ENCODE data around the gene PDC. TPM values are rescaled to one million over a fixed set of nuclear protein-coding genes. Genes with fewer than 3 reads are reported as not detected.

PDC gene
- 0.43 TPM in 1 of 2 replicates, not detected in the other for total RNA-seq

DNA sequence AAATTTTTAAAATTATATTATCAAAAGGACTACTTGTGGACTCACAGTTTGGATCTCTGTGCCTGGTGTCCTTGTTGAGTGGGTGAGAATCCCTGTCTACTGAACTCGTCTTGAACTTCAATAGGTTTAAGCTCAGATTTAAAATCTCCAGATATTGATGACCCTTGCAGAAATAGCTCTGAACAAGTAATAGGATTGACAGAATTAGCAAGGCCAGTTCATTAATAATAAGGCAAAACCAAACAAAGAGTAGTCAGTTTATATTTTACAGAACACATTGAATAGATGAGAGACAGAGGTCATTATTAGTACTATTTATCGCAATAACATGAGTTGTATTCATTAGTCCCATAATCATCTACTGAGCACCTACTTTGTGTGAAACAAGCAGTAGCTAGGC is at the start of gene PDC:
PDC (minus strand) TSS at position 101 of the 400 bp plus-strand sequence. CDS start 11,655 bp downstream, outside the sequence.
- DNase-seq (ENCODE audit: low read depth): no peak
- no peak within 1 kb of the TSS for H3K4me3 ChIP-seq (ENCODE audit: low read depth, low read length)
- TF ChIP-seq, protein P1, sequence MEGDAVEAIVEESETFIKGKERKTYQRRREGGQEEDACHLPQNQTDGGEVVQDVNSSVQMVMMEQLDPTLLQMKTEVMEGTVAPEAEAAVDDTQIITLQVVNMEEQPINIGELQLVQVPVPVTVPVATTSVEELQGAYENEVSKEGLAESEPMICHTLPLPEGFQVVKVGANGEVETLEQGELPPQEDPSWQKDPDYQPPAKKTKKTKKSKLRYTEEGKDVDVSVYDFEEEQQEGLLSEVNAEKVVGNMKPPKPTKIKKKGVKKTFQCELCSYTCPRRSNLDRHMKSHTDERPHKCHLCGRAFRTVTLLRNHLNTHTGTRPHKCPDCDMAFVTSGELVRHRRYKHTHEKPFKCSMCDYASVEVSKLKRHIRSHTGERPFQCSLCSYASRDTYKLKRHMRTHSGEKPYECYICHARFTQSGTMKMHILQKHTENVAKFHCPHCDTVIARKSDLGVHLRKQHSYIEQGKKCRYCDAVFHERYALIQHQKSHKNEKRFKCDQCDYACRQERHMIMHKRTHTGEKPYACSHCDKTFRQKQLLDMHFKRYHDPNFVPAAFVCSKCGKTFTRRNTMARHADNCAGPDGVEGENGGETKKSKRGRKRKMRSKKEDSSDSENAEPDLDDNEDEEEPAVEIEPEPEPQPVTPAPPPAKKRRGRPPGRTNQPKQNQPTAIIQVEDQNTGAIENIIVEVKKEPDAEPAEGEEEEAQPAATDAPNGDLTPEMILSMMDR (IDR thresholded peaks at IDR 0.05; ENCODE audit: insufficient read depth, low read depth, low read length): no peak

DNA sequence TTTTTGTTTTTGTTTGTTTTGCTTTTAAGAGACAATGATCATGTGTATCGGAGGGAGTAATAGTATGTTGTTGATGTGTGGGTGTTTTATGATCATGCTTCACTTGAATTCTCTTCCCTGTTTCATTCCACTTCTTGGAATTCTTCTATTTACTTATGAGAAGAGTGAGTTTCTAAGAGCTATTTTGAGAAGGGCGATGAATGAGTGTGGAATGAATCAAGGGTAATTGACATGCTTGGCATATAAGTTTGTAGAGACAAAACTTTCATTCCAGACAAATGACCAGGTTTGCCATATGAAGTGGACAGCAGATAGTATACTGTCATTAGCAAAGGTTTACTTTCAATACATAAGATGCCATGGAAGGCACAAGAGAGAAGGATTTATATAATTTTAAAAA is 42.3 kb upstream of the PDC start:
- DNase-seq (ENCODE audit: low read depth): no peak
- no peak overlapping the region for H3K4me3 ChIP-seq (ENCODE audit: low read depth, low read length)
- TF ChIP-seq, protein P1 (IDR thresholded peaks at IDR 0.05; ENCODE audit: insufficient read depth, low read depth, low read length): no peak

- H3K4me3 ChIP-seq (ENCODE audit: low read depth, low read length): no peak overlapping the region
- TF ChIP-seq, protein P1 (IDR thresholded peaks at IDR 0.05; ENCODE audit: insufficient read depth, low read depth, low read length): no peak
- no peak for DNase-seq (ENCODE audit: low read depth)
Measured at GRCh38 chr1:186502087-186502486, 41.2 kb upstream of the PDC start.

GRCh38 chr1:186500804-186501203 is 39.9 kb upstream of the PDC start:
- no peak overlapping the region for H3K4me3 ChIP-seq (ENCODE audit: low read depth, low read length)
- TF ChIP-seq, protein P1 (IDR thresholded peaks at IDR 0.05; ENCODE audit: insufficient read depth, low read depth, low read length): no peak
- no peak for DNase-seq (ENCODE audit: low read depth)

- H3K4me3 ChIP-seq (ENCODE audit: low read depth, low read length): no peak overlapping the region
- DNase-seq (ENCODE audit: low read depth): no peak
- TF ChIP-seq, protein P1 (IDR thresholded peaks at IDR 0.05; ENCODE audit: insufficient read depth, low read depth, low read length): no peak
Measured at GRCh38 chr1:186499571-186499970, 38.7 kb upstream of the PDC start.

DNA sequence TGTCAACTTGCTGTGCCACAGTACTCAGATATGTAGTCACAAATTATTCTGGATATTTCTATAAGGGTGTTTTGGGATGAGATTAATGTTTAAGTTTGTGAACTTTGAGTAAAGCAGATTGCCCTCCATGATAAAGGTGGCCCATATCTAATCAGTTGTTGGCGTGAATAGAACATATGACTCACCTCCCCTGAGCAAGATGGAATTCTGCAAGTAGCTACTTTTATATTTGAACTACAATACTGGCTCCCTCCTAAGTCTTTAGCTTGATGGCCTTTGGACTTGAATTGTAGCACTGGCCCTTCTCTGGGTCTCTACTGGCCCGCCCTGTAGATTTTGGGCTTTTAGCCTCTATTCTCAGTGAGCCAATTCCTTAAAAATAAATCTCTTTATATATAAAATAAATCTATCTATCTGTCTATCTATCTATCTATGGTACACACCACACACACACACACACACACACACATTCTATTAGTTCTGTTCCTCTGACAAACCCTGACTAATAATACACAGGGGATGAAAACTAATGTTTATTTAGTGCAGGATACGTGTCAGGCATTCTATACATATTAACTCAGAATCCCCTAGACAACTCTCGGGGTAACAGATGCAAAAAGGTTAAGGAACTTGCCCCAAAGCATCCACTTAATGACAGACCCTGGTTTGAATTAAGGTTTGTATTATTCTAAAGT is 37.9 kb upstream of the PDC start:
- TF ChIP-seq, protein P1 (IDR thresholded peaks at IDR 0.05; ENCODE audit: insufficient read depth, low read depth, low read length): no peak
- no peak overlapping the region for H3K4me3 ChIP-seq (ENCODE audit: low read depth, low read length)
- peak; percentile 51 for DNase-seq (ENCODE audit: low read depth)

DNA sequence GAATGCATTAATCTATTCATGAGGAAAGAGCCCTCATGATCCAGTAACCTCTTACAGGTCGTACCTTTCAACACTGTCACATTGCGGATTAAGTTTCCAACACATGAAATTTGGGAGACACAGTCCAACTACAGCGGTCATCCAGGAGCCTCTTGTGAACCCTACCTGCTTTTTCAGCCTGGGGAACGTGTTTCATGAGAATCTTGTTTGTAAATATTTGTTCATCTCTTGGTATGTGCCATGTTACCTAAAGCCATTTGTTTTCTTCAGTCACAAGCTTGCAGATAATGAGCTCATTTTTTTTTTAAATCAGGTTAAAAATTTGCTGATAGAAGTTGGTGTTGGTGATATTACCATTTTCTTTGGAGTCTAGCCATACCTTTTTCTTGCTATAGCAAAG is 37.2 kb upstream of the PDC start:
- no peak for DNase-seq (ENCODE audit: low read depth)
- H3K4me3 ChIP-seq (ENCODE audit: low read depth, low read length): no peak overlapping the region
- TF ChIP-seq, protein P1 (IDR thresholded peaks at IDR 0.05; ENCODE audit: insufficient read depth, low read depth, low read length): no peak

Measured in fibroblast of villous mesenchyme (primary cell).